Measurements from ENCODE around the gene ZNF534.
"Not testable (repeated sequence)": the region's sequence is repeated elsewhere in the genome, so short reads cannot be mapped to it uniquely, and the experiment has no call there.

The ZNF534 gene

DNA sequence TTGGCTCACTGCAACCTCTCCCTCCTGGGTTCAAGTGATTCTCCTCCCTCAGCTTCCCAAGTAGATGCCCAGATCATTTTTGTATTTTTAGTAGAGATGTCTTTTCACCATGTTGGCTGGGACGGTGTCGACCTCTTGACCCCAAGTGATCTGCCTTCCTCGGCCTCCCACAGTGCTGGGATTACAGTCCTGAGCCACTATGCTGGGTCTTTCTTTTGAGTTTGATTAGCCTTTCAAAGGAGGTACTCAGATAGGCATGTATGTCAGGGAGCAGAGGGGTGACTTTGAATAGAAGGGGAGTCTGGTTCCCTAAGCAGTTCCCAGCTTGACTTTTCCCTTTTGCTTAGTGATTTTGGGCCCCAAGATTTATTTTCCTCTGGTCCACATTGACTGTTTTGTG, 71.5 kb downstream of the ZNF534 start:
- DNase-seq: not testable (repeated sequence)

DNA sequence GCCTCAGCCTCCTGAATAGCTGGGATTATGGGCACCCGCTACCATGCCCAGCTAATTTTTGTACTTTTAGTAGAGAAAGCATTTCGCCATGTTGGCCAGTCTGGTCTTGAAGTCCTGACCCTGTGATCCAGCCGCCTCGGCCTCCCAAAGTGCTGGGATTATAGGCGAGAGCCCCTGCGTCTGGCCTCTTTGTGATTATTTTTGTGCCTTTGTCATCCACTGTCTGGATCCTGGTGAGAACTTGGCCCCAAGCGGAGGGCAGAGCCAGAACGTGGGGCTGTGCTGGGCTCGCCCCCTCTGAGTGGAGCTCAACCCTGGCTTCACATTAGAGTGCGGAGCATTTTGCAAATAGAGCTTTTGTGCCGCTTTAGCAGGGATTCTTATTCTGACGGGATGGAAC, 72.0 kb downstream of the ZNF534 start:
- not testable (repeated sequence) for DNase-seq
